ENCODE data around the gene KRTAP26-1. TPM values are rescaled to one million over a fixed set of nuclear protein-coding genes. Genes with fewer than 3 reads are reported as not detected.

The KRTAP26-1 gene, protein sequence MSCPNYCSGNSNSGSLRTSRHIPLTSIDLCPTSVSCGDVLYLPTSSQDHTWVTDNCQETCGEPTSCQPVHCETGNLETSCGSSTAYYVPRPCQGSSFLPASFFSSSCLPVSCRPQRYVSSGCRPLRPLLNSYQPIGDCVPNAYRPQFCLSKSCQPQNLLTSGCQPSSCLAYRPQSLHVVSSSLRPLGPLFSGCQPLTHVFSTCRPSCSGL
- total RNA-seq, result not detected

DNA sequence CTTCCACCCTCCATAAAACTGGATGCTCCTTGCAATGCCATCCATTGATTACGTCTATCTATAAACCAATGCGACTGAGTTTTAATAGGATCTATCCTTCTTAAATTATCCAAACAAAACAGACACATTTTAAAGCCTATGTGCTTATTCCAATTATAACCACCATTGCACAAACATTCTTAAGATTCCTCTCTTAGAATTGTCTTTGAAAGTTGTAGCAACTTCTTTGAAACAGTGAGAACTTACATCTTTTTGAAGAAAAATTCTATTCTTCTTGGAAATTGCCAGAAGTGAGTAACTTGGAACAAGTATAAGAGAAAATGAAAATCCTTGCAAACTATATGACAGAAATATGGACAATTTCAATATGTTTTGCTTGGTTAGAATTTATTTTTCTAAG, at the start of gene KRTAP26-1:
TSS of gene KRTAP26-1 (minus strand) at position 101 of the 400 bp plus-strand sequence. CDS start 280 bp downstream, outside the sequence.
- Mint-ChIP-seq H3K27ac (no peak within 1 kb of the TSS), H3K9me3 (peaks cover 1 to 2% of the 10 kb centered on the region in 2 donors), H3K4me1 (ENCODE audit: low read depth) (no peaks in the 10 kb centered on the region), H3K27me3 (ENCODE audit: low read depth) (no peaks in the 10 kb centered on the region), H3K4me3 (no peak within 1 kb of the TSS), H3K36me3 (ENCODE audit: insufficient read depth in 2 of 2) (no peaks in the 10 kb centered on the region)
- DNase-seq (no peak), ATAC-seq (replicated peaks in 1 of 2) (no peak)

- no peaks in the 10 kb centered on the region for H3K36me3 Mint-ChIP-seq (ENCODE audit: insufficient read depth in 2 of 2)
- H3K4me1 Mint-ChIP-seq (ENCODE audit: low read depth), result no peaks in the 10 kb centered on the region
- no peaks in the 10 kb centered on the region for H3K9me3 Mint-ChIP-seq
Measured at GRCh38 chr21:30355906-30356305, 35.8 kb upstream of the KRTAP26-1 start.

GRCh38 chr21:30354308-30355005, 34.3 kb upstream of the KRTAP26-1 start:
- peaks cover 5% of the 10 kb centered on the region for H3K27me3 Mint-ChIP-seq (ENCODE audit: low read depth)

More at GRCh38 chr21:30355906-30356305, 35.8 kb upstream of the KRTAP26-1 start:
- no peak overlapping the region for H3K27ac Mint-ChIP-seq
- no peak overlapping the region for H3K4me3 Mint-ChIP-seq
- ATAC-seq (replicated peaks in 1 of 2) (no peak), DNase-seq (no peak)
- peaks cover 10% of the 10 kb centered on the region for H3K27me3 Mint-ChIP-seq (ENCODE audit: low read depth)

DNA sequence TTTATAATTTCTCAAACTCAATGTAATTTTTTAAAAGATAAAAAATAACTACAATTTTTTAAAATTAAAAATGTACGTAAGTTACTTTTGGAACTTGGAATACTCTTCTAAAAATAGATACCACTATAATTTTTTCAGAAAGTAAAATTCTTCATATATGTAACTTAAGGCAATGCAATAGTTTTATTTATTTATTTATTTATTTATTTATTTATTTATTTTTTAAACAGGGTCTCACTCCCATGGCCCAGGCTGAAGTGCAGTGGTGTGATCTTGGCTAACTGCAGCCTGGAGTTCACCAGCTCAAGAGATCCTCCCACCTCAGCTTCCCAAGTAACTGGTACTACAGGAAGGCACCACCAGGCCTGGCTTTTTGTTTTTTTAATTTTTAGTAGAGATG, 31.4 kb upstream of the KRTAP26-1 start:
- Mint-ChIP-seq H3K36me3 (ENCODE audit: insufficient read depth in 2 of 2) (no peaks in the 10 kb centered on the region), H3K4me1 (ENCODE audit: low read depth) (no peaks in the 10 kb centered on the region), H3K27me3 (ENCODE audit: low read depth) (peaks cover 5% of the 10 kb centered on the region), H3K4me3 (no peak overlapping the region), H3K27ac (no peak overlapping the region), H3K9me3 (no peaks in the 10 kb centered on the region)
- ATAC-seq (replicated peaks in 1 of 2), result no peak
- no peak for DNase-seq

More at GRCh38 chr21:30354308-30355005, 34.3 kb upstream of the KRTAP26-1 start:
- Mint-ChIP-seq H3K27ac (no peak overlapping the region), H3K9me3 (no peaks in the 10 kb centered on the region), H3K4me3 (no peak overlapping the region), H3K36me3 (ENCODE audit: insufficient read depth in 2 of 2) (no peaks in the 10 kb centered on the region), H3K4me1 (ENCODE audit: low read depth) (no peaks in the 10 kb centered on the region)
- ATAC-seq (replicated peaks in 1 of 2) (no peak), DNase-seq (no peak)

- H3K27me3 Mint-ChIP-seq (ENCODE audit: low read depth), result no peaks in the 10 kb centered on the region
- no peak for DNase-seq
Measured at GRCh38 chr21:30349572-30349971, 29.5 kb upstream of the KRTAP26-1 start.

GRCh38 chr21:30348506-30348905, 28.4 kb upstream of the KRTAP26-1 start, which contains the start of gene KRTAP23-1:
Gene KRTAP23-1, minus strand, starts transcription at chr21:30348606. Its CDS starts 0 bp downstream, at chr21:30348606.
- Mint-ChIP-seq H3K27me3 (ENCODE audit: low read depth) (no peaks in the 10 kb centered on the region), H3K36me3 (ENCODE audit: insufficient read depth in 2 of 2) (no peaks in the 10 kb centered on the region), H3K4me3 (no peak within 1 kb of the TSS), H3K27ac (no peak within 1 kb of the TSS), H3K4me1 (ENCODE audit: low read depth) (no peaks in the 10 kb centered on the region), H3K9me3 (no peaks in the 10 kb centered on the region)
- DNase-seq (no peak), ATAC-seq (replicated peaks in 1 of 2) (no peak)

More at GRCh38 chr21:30349572-30349971, 29.5 kb upstream of the KRTAP26-1 start:
- ATAC-seq (replicated peaks in 1 of 2), result no peak
- H3K27ac Mint-ChIP-seq, result no peak overlapping the region
- H3K9me3 Mint-ChIP-seq, result no peaks in the 10 kb centered on the region
- H3K36me3 Mint-ChIP-seq (ENCODE audit: insufficient read depth in 2 of 2), result no peaks in the 10 kb centered on the region
- H3K4me1 Mint-ChIP-seq (ENCODE audit: low read depth), result no peaks in the 10 kb centered on the region
- no peak overlapping the region for H3K4me3 Mint-ChIP-seq

GRCh38 chr21:30345014-30345413, 24.9 kb upstream of the KRTAP26-1 start:
- Mint-ChIP-seq H3K36me3 (ENCODE audit: insufficient read depth in 2 of 2) (no peaks in the 10 kb centered on the region), H3K27me3 (ENCODE audit: low read depth) (no peaks in the 10 kb centered on the region), H3K27ac (no peak overlapping the region), H3K4me3 (no peak overlapping the region), H3K4me1 (ENCODE audit: low read depth) (no peaks in the 10 kb centered on the region), H3K9me3 (no peaks in the 10 kb centered on the region)
- ATAC-seq (replicated peaks in 1 of 2), result no peak
- DNase-seq, result no peak

- Mint-ChIP-seq H3K9me3 (no peaks in the 10 kb centered on the region), H3K27ac (no peak overlapping the region), H3K4me3 (no peak overlapping the region), H3K27me3 (ENCODE audit: low read depth) (no peaks in the 10 kb centered on the region), H3K4me1 (ENCODE audit: low read depth) (no peaks in the 10 kb centered on the region), H3K36me3 (ENCODE audit: insufficient read depth in 2 of 2) (no peaks in the 10 kb centered on the region)
- ATAC-seq (replicated peaks in 1 of 2) (no peak), DNase-seq (peak; percentile 16 to 20)
Measured at GRCh38 chr21:30340714-30341573, 20.8 kb upstream of the KRTAP26-1 start.

DNA sequence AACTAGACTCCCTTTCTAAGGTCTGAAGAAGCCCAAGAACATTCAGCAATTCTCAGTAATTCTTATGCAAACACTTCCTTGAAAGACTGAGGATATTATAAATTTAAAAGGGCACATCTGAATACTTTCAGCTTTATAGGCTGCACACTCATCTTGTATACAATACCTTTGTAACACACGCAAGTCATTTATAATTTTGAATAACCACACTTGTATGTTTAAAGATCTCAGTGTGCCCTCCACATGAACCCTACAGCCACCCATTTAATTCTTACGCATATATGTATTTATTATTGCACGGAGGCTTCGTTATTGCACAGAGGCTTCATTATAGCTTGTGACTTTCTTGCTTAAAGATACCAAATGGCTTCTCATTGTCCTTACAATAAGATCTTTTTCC, 18.6 kb upstream of the KRTAP26-1 start:
- ATAC-seq (replicated peaks in 1 of 2) (no peak), DNase-seq (no peak)
- Mint-ChIP-seq H3K9me3 (no peaks in the 10 kb centered on the region), H3K27ac (no peak overlapping the region), H3K27me3 (ENCODE audit: low read depth) (no peaks in the 10 kb centered on the region), H3K4me1 (ENCODE audit: low read depth) (no peaks in the 10 kb centered on the region), H3K36me3 (ENCODE audit: insufficient read depth in 2 of 2) (no peaks in the 10 kb centered on the region), H3K4me3 (no peak overlapping the region)

GRCh38 chr21:30337772-30338171, 17.7 kb upstream of the KRTAP26-1 start:
- ATAC-seq (replicated peaks in 1 of 2), result no peak

DNA sequence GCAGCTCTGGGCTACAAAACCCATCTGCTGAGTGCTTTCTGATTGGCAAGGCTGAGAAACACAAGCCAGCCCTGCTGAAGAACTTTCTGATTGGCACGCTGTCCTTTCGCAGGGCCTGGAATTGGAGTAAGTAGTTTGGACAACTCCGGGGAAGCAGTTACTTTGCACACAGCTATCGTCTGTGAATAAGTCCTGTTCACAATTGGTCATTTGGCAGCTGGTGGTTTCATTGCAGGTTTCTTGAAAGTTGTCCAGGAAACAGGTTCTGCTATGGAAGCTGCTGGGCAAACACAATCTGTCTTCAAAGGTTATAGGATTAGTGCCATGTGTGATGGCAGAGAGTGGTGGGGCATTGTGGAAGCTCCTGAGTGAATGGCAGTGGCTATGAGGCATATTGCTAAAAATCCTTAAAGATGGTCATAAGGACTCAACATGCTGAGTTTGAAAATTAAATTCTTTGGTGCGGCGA, 17.2 kb upstream of the KRTAP26-1 start, which contains the start of gene KRTAP27-1:
TSS of gene KRTAP27-1 (minus strand) at position 419 of the 469 bp plus-strand sequence. CDS start at position 393, 26 bp downstream.
- DNase-seq, result no peak
- Mint-ChIP-seq H3K4me3 (no peak within 1 kb of the TSS), H3K27ac (no peak within 1 kb of the TSS), H3K27me3 (ENCODE audit: low read depth) (no peaks in the 10 kb centered on the region), H3K36me3 (ENCODE audit: insufficient read depth in 2 of 2) (no peaks in the 10 kb centered on the region), H3K4me1 (ENCODE audit: low read depth) (no peaks in the 10 kb centered on the region), H3K9me3 (no peaks in the 10 kb centered on the region)
- no peak for ATAC-seq (replicated peaks in 1 of 2)

More at GRCh38 chr21:30337772-30338171, 17.7 kb upstream of the KRTAP26-1 start:
- H3K36me3 Mint-ChIP-seq (ENCODE audit: insufficient read depth in 2 of 2), result no peaks in the 10 kb centered on the region
- H3K27ac Mint-ChIP-seq, result no peak overlapping the region
- H3K27me3 Mint-ChIP-seq (ENCODE audit: low read depth), result no peaks in the 10 kb centered on the region
- H3K9me3 Mint-ChIP-seq, result no peaks in the 10 kb centered on the region
- no peaks in the 10 kb centered on the region for H3K4me1 Mint-ChIP-seq (ENCODE audit: low read depth)
- no peak for DNase-seq
- no peak overlapping the region for H3K4me3 Mint-ChIP-seq

- DNase-seq, result no peak
- Mint-ChIP-seq H3K27me3 (ENCODE audit: low read depth) (no peaks in the 10 kb centered on the region), H3K4me1 (ENCODE audit: low read depth) (no peaks in the 10 kb centered on the region), H3K4me3 (no peak overlapping the region), H3K36me3 (ENCODE audit: insufficient read depth in 2 of 2) (no peaks in the 10 kb centered on the region), H3K27ac (no peak overlapping the region), H3K9me3 (no peaks in the 10 kb centered on the region)
- ATAC-seq (replicated peaks in 1 of 2), result no peak
Measured at GRCh38 chr21:30336596-30336995, 16.5 kb upstream of the KRTAP26-1 start.

DNA sequence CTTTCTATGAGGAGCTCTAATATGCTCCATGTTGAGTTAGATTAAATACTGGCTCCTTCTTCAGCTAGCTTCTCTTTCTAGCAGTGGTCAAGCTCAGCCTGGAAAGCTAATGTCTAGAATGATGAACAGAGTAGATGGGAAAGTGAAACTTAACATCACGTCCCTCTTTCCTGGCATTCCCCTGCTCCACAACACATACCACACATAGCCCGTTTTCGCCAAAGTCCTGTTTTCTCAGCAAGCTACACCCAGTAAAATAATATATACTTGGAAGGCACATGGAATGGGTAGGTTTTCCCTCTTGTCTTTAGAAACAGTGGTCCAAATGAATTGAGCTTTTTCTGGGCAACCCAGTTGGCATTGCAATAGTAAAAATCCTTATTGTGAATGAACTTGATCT, 13.6 kb upstream of the KRTAP26-1 start:
- ATAC-seq (replicated peaks in 1 of 2) (no peak), DNase-seq (no peak)
- Mint-ChIP-seq H3K36me3 (ENCODE audit: insufficient read depth in 2 of 2) (no peaks in the 10 kb centered on the region), H3K9me3 (peaks cover 0 to 2% of the 10 kb centered on the region in 2 donors), H3K27me3 (ENCODE audit: low read depth) (no peaks in the 10 kb centered on the region), H3K4me3 (no peak overlapping the region), H3K4me1 (ENCODE audit: low read depth) (no peaks in the 10 kb centered on the region), H3K27ac (no peak overlapping the region)

All from activated T-cell treated with anti-CD3 and anti-CD28 coated beads, Interleukin-2, amount 50 U/mL, for 72 hours (primary cell).